ENCODE data around the gene RAB7B. TPM values are rescaled to one million over a fixed set of nuclear protein-coding genes. Genes with fewer than 3 reads are reported as not detected.

RAB7B gene
- total RNA-seq, 4 donors from 2014 or later = 6.0 to 37.2 (median 24.0) TPM

GRCh38 chr1:206013026-206013795, 10.0 kb upstream of the RAB7B start:
- 80 to 95% methylated on average over 6 of the region's 6 CpGs for WGBS, 2 donors
- intact Hi-C loops (cut with DNase I; ENCODE audit: low total_unique reads) = no loop called here
- TF ChIP-seq CTCF (IDR thresholded peaks at IDR 0.05) (no peak), POLR2A (IDR thresholded peaks at IDR 0.05) (no peak)

GRCh38 chr1:206012086-206012859, 9.1 kb upstream of the RAB7B start:
- 67 to 69% methylated on average over 17 of the region's 17 CpGs for WGBS, 2 donors
- DNase-seq (ENCODE audit: low spot score in 2 of 2) = peak; percentile 80 to 93
- no peak overlapping the region for H3K4me3 ChIP-seq (ENCODE audit: low read depth, poor library complexity, severe bottlenecking)
- no peak for TF ChIP-seq CTCF (IDR thresholded peaks at IDR 0.05)
- TF ChIP-seq POLR2A (IDR thresholded peaks at IDR 0.05) = no peak
- intact Hi-C loops (cut with DNase I; ENCODE audit: low total_unique reads) = no loop called here

More at GRCh38 chr1:206013026-206013795, 10.0 kb upstream of the RAB7B start:
- peak in 1 of 2 donors; percentile 31 for DNase-seq (ENCODE audit: low spot score in 2 of 2)
- H3K4me3 ChIP-seq (ENCODE audit: low read depth, poor library complexity, severe bottlenecking) = no peak overlapping the region

GRCh38 chr1:206011057-206011456, 7.9 kb upstream of the RAB7B start:
- peak in 1 of 2 donors; percentile 65 for DNase-seq (ENCODE audit: low spot score in 2 of 2)
- WGBS, 2 donors = 47 to 60% methylated on average over 8 of the region's 8 CpGs
- H3K4me3 ChIP-seq (ENCODE audit: low read depth, poor library complexity, severe bottlenecking) = no peak overlapping the region
- intact Hi-C loops (cut with DNase I; ENCODE audit: low total_unique reads) = no loop called here
- no peak for TF ChIP-seq CTCF (IDR thresholded peaks at IDR 0.05)

GRCh38 chr1:206010060-206010459, 6.9 kb upstream of the RAB7B start:
- intact Hi-C loops (cut with DNase I; ENCODE audit: low total_unique reads) = no loop called here
- DNase-seq (ENCODE audit: low spot score in 2 of 2) = no peak
- 76 to 83% methylated on average over 5 of the region's 5 CpGs for WGBS, 2 donors
- TF ChIP-seq POLR2A (IDR thresholded peaks at IDR 0.05) = no peak
- no peak for TF ChIP-seq CTCF (IDR thresholded peaks at IDR 0.05)
- H3K4me3 ChIP-seq (ENCODE audit: low read depth, poor library complexity, severe bottlenecking) = no peak overlapping the region

- DNase-seq (ENCODE audit: low spot score in 2 of 2) = peak in 1 of 2 donors; percentile 53
- 77 to 83% methylated on average over 4 of the region's 4 CpGs for WGBS, 2 donors
- no peak overlapping the region for H3K4me3 ChIP-seq (ENCODE audit: low read depth, poor library complexity, severe bottlenecking)
- no peak for TF ChIP-seq CTCF (IDR thresholded peaks at IDR 0.05)
- no peak for TF ChIP-seq POLR2A (IDR thresholded peaks at IDR 0.05)
- intact Hi-C loops (cut with DNase I; ENCODE audit: low total_unique reads) = no loop called here
These were observed 3.8 kb upstream of the RAB7B start for GRCh38 chr1:206006946-206007345.

Measured in lower leg skin (tissue), 4 donors.